Measurements from ENCODE around the gene PRTG. TPM values are rescaled to one million over a fixed set of nuclear protein-coding genes. Genes with fewer than 3 reads are reported as not detected.
"Not testable (repeated sequence)": the region's sequence is repeated elsewhere in the genome, so short reads cannot be mapped to it uniquely, and the experiment has no call there.

PRTG gene
- total RNA-seq, 1 donor from 2014 or later, result 1.00 TPM

- DNase-seq (ENCODE audit: low spot score), result no peak
These were observed 110.5 kb downstream of the PRTG start for GRCh38 chr15:55632434-55632833.

GRCh38 chr15:55630858-55631257, 112.1 kb downstream of the PRTG start:
- no peak for DNase-seq (ENCODE audit: low spot score)

- DNase-seq (ENCODE audit: low spot score), result no peak
These were observed 114.6 kb downstream of the PRTG start for GRCh38 chr15:55628369-55628730.

- no peak for DNase-seq (ENCODE audit: low spot score)
These were observed 115.1 kb downstream of the PRTG start for GRCh38 chr15:55627730-55628368.

- DNase-seq (ENCODE audit: low spot score), result no peak
These were observed 123.2 kb downstream of the PRTG start for GRCh38 chr15:55619783-55620182.

- DNase-seq (ENCODE audit: low spot score), result no peak
These were observed 124.6 kb downstream of the PRTG start for GRCh38 chr15:55618387-55618786.

- no peak for DNase-seq (ENCODE audit: low spot score)
These were observed 127.5 kb downstream of the PRTG start for GRCh38 chr15:55615445-55615844.

- no peak for DNase-seq (ENCODE audit: low spot score)
These were observed 129.2 kb downstream of the PRTG start for GRCh38 chr15:55613727-55614126.

GRCh38 chr15:55606214-55606613, 136.7 kb downstream of the PRTG start:
- no peak for DNase-seq (ENCODE audit: low spot score)

GRCh38 chr15:55601374-55601773, 141.6 kb downstream of the PRTG start:
- no peak for DNase-seq (ENCODE audit: low spot score)

- no peak for DNase-seq (ENCODE audit: low spot score)
These were observed 143.5 kb downstream of the PRTG start for GRCh38 chr15:55599439-55599838.

- DNase-seq (ENCODE audit: low spot score), result not testable (repeated sequence)
These were observed 149.9 kb downstream of the PRTG start for GRCh38 chr15:55593019-55593418.

- no peak for DNase-seq (ENCODE audit: low spot score)
These were observed 152.2 kb downstream of the PRTG start for GRCh38 chr15:55590788-55591187.

- DNase-seq (ENCODE audit: low spot score), result no peak
These were observed 153.7 kb downstream of the PRTG start for GRCh38 chr15:55589287-55589686.

- DNase-seq (ENCODE audit: low spot score), result no peak
These were observed 154.2 kb downstream of the PRTG start for GRCh38 chr15:55588815-55589115.

GRCh38 chr15:55588070-55588814, 154.7 kb downstream of the PRTG start, which contains the start of gene PYGO1:
TSS of gene PYGO1 (minus strand) at chr15:55588345. CDS start at chr15:55587883, 462 bp downstream.
- no peak for DNase-seq (ENCODE audit: low spot score)

GRCh38 chr15:55587321-55588069, 155.5 kb downstream of the PRTG start:
- no peak for DNase-seq (ENCODE audit: low spot score)

- DNase-seq (ENCODE audit: low spot score), result no peak
These were observed 156.1 kb downstream of the PRTG start for GRCh38 chr15:55586808-55587207.

- DNase-seq (ENCODE audit: low spot score), result no peak
These were observed 166.0 kb downstream of the PRTG start for GRCh38 chr15:55576943-55577342.

GRCh38 chr15:55574096-55574495, 168.9 kb downstream of the PRTG start:
- no peak for DNase-seq (ENCODE audit: low spot score)

- DNase-seq (ENCODE audit: low spot score), result no peak
These were observed 169.7 kb downstream of the PRTG start for GRCh38 chr15:55573224-55573623.

All from mesenteric fat pad (tissue), 1 donor.